ENCODE data around the gene PLCL2.

DNA sequence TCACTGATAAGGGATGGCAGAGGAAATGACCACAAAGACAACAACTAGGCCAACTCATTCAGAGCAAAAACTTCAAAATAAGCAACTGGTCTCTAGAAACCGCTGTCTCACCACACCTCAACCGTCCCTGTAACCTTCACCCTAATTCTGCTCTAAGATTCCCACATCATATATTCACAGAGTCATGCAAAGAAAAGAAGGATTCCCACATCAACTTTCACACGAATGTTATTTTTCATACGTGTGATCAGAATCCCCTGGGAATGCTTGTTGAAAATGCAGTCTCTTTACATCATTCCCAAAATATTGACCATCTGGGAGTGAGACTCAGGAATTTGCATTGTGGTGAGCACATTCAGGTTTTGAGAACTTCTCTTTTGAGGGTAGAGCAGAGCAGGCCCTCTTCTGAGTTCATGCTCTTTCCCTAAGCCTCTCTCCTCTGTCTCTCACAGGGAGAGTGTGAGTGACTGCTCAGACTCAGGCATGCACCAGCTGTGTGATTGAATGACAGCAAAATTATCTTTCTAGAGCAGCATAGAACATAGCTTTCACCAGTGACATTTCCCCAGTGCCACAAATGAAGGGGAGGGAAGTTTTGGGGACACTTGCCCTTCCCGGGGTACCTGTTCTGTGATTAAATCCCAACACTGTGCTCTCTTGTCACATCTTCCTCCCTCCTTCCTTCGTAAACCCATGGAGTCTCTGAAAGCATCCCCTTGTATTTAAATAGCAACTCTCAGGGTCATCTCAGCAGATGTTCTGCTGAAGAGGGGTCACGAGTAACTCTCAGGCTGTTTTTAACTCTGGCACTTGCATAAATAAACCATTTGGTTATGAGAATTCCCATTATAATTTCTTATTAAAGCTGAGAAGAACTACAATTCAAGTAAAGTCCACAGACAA is 170.9 kb downstream of the PLCL2 start:
- no peak for TF ChIP-seq POLR2AphosphoS5 (IDR thresholded peaks at IDR 0.05; ENCODE audit: low read depth, low read length)
- TF ChIP-seq, protein P1, sequence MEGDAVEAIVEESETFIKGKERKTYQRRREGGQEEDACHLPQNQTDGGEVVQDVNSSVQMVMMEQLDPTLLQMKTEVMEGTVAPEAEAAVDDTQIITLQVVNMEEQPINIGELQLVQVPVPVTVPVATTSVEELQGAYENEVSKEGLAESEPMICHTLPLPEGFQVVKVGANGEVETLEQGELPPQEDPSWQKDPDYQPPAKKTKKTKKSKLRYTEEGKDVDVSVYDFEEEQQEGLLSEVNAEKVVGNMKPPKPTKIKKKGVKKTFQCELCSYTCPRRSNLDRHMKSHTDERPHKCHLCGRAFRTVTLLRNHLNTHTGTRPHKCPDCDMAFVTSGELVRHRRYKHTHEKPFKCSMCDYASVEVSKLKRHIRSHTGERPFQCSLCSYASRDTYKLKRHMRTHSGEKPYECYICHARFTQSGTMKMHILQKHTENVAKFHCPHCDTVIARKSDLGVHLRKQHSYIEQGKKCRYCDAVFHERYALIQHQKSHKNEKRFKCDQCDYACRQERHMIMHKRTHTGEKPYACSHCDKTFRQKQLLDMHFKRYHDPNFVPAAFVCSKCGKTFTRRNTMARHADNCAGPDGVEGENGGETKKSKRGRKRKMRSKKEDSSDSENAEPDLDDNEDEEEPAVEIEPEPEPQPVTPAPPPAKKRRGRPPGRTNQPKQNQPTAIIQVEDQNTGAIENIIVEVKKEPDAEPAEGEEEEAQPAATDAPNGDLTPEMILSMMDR (IDR thresholded peaks at IDR 0.05) = no peak
- TF ChIP-seq, protein P2, sequence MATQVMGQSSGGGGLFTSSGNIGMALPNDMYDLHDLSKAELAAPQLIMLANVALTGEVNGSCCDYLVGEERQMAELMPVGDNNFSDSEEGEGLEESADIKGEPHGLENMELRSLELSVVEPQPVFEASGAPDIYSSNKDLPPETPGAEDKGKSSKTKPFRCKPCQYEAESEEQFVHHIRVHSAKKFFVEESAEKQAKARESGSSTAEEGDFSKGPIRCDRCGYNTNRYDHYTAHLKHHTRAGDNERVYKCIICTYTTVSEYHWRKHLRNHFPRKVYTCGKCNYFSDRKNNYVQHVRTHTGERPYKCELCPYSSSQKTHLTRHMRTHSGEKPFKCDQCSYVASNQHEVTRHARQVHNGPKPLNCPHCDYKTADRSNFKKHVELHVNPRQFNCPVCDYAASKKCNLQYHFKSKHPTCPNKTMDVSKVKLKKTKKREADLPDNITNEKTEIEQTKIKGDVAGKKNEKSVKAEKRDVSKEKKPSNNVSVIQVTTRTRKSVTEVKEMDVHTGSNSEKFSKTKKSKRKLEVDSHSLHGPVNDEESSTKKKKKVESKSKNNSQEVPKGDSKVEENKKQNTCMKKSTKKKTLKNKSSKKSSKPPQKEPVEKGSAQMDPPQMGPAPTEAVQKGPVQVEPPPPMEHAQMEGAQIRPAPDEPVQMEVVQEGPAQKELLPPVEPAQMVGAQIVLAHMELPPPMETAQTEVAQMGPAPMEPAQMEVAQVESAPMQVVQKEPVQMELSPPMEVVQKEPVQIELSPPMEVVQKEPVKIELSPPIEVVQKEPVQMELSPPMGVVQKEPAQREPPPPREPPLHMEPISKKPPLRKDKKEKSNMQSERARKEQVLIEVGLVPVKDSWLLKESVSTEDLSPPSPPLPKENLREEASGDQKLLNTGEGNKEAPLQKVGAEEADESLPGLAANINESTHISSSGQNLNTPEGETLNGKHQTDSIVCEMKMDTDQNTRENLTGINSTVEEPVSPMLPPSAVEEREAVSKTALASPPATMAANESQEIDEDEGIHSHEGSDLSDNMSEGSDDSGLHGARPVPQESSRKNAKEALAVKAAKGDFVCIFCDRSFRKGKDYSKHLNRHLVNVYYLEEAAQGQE (IDR thresholded peaks at IDR 0.05; ENCODE audit: insufficient read depth in 1 of 2, low read depth in 2 of 2, low read length in 1 of 2) = no peak

Measured in Panc1 (cell line).